Activated CD4-positive, alpha-beta T cell treated with anti-CD3 and anti-CD28 coated beads, Interleukin-2, Interleukin-6, amounts not matched to agents 100 ng/mL and 50 ng/mL, durations not matched to agents 16 hours and 8 hours (primary cell): ENCODE data around the gene SCNN1G.
A peak's percentile ranks its signal among the peaks of the same experiment; 100 is the strongest.
"Not testable (repeated sequence)": the region's sequence is repeated elsewhere in the genome, so short reads cannot be mapped to it uniquely, and the experiment has no call there.

Experiments used
- DNase-seq: peaks from one replicate; pipeline ENCODE4 v3.0.0-alpha.2; 2020

The SCNN1G gene

GRCh38 chr16:23182679-23183542, at the start of gene SCNN1G:
SCNN1G (plus strand) TSS chr16:23182745; CDS start chr16:23186272, 3,527 bp downstream.
- no peak for DNase-seq

DNA sequence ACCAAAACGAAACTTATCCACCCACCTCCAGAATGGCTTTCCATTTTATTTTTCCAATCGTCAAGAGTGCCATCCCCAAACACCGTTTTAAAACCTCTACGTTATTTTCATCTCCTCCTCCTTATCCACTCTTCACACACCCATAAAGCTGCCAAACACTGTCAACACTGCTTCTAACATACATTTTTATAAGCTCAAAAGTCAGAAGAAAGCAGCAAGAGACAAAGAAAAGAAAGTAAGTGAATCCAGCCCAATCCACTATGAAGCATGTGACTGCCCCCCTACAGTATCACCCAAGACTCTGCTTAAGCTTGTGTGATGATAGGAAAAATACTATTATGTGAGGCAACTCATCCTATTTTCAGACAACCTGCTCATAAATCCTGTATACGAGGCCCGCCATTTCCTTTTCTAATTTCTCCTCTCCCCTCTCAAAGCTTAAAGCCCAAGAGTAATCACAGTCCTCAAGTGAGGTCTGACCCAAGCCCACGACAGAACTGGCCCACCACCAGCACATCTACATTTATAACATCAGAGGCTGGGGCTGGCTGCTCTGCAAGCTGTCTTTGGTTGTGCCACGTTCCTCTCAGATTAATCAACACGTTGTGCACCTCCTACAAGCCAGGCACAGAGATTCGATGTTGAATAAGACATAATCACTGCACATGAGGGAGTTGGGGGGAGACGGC, 49.6 kb upstream of the SCNN1G start:
- DNase-seq = no peak

- no peak for DNase-seq
Measured at GRCh38 chr16:23134274-23134673, 48.3 kb upstream of the SCNN1G start.

DNA sequence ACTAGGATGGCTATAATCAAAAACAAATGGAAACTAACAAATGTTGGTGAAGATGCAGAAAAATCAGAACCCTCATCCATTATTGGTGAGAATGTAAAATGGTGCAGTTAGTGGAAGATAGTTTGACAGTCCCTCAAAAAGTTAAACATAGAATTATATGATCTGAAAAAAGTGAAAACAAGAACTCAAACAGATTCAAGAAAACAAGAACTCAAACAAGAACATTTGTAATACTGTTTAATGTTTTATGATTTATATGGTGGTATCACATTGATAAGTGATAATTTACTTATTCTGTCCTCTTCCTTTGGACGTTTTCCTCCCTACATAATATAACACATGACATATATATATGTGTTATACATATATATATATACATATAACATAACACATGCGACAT, 45.3 kb upstream of the SCNN1G start:
- DNase-seq = no peak

DNA sequence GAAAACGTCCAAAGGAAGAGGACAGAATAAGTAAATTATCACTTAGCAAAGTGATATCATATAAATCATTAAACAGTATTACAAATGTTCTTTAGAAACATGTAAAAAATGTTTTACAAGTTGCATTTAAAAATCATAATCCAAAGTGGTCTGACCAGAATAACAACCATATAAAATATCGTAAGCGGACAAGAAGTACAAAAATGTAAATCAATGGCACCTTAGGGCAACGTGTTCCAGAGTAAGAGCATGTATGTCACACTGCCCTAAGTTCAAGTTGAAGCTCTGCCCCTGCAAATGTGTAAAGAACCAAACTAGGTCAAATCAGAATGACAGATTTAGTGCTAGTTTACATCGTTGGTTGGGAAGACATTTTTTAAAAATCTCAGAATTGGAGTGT, 44.7 kb upstream of the SCNN1G start:
- no peak for DNase-seq

DNA sequence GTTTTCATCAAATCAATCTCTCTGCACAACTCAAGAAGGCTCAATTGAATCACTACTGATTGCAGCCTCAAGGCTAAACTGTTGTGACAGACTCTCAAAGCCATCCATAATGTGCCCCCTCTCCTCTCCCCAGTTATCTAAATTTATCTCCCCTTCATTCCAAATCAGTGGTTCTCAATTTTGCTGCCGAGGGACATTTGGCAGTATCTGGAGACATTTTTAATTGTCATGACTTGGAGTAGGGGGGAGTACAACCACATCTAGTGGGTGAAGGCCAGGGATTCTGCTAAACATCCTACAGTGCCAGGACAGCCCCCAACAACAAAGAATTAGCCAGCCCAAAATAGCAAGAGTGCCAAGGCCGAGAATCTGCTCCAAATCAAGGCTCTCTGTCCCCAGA, 42.4 kb upstream of the SCNN1G start:
- no peak for DNase-seq

GRCh38 chr16:23141033-23141432, 41.5 kb upstream of the SCNN1G start:
- no peak for DNase-seq

DNA sequence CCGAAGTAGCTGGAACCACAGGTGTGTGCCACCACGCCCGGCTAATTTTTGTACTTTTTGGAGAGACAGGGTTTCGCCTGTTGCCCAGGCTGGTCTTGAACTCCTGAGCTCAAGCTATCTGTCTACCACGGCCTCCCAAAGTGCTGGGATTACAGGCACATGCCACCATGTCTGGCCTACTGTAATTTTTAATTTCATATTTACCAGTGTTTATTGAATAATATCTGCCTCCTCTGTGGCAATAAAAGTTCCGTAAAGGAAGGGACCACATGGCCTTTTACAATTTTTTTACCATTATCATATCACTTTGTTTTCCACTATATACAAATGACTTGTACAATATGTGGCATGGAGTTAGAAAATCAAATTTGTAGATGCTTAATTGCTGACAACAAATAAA, 41.0 kb upstream of the SCNN1G start:
- no peak for DNase-seq

GRCh38 chr16:23141959-23142740, 40.4 kb upstream of the SCNN1G start:
- no peak for DNase-seq

DNA sequence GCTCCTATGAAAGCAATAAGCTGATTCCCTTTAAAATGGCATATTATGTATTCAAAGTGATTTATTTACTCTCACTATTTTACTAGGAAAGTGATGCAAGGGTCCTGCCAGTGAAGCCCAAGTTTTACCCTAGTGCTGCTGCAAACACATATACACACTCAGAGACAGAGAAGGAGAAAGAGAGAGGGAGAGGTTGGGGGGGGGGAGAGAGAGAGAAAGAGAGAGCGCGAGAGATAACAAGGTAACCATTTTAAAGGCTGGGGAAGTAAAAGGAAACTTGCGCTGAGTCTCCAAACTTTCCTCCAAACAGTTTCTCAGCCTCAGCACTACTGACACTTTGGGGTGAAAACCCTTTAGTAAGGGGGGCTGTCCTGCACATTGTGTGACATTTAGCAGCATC, 39.2 kb upstream of the SCNN1G start:
- DNase-seq = no peak

GRCh38 chr16:23144393-23144792, 38.2 kb upstream of the SCNN1G start:
- not testable (repeated sequence) for DNase-seq

GRCh38 chr16:23145186-23145585, 37.4 kb upstream of the SCNN1G start:
- DNase-seq = no peak

GRCh38 chr16:23145608-23146007, 36.9 kb upstream of the SCNN1G start:
- DNase-seq = no peak

DNA sequence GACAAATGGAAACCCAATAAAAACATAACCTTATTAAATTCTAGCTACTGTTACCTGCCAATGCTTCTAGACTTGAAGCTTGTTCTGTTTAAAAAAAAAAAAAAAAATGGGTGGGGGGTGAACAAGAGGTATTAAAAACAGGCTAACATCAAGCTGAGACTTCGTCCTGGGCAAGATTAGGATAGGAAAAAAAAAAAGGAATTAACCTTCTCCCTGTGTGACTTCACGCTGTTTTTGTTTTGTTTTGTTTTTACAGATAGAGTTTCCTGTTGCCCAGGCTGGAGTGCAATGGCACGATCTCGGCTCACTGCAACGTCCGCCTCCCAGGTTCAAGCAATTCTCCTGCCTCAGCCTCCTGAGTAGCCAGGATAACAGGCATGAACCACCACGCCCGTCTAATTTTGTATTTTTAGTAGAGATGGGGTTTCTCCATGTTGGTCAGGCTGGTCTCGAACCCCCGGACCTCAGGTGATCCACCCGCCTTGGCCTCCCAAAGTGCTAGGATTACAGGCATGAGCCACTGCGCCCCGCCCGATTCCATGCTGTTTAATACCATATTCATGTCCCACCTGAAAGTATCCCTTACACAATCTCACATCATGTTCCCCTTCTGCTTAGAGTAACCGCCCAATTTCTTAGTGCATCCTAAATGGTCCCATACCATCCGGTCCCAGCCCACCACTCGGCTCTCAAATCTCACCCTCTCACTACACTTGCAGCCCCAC, 35.5 kb upstream of the SCNN1G start:
- DNase-seq = no peak

- DNase-seq = no peak
Measured at GRCh38 chr16:23147666-23148065, 34.9 kb upstream of the SCNN1G start.

GRCh38 chr16:23148166-23148512, 34.4 kb upstream of the SCNN1G start:
- peak; percentile 5 for DNase-seq

DNA sequence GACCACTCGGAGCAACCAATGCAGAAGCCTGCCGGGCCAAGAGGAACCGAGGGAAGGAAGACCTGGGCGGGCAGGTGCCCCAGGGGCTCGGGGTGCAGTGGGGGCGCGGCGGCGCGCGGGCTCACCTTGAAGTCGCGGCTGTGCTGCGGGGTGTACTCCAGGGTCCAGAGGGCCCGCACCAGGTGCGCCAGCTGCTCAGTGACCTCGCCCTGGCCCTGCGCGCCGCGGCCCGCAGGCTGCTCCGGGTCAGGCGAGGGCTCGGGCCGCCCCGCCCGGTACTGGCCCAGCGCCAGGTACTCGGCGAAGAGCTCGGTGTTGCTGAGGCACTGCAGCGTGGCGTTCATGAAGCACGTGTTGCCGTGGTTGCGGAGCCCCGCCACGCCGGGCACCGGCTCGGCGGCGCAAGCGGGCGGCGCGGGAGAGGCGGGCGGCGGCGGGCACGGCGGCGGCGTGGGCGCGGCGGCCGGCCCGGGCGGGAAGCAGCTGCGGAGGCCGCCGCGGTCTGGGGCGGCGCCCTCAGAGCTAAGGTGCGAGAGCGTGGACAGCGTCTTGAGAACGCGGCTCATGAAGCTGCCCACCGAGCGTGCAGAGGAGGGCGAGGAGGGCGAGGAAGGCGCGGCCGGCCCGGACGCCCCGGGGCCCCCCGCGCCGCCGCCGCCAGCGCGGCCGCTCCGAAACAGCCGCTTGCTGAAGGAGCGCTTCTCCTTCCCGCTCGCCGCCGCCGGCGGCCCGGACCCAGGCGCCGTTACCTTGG, 33.9 kb upstream of the SCNN1G start:
- DNase-seq = peak; percentile 43

DNA sequence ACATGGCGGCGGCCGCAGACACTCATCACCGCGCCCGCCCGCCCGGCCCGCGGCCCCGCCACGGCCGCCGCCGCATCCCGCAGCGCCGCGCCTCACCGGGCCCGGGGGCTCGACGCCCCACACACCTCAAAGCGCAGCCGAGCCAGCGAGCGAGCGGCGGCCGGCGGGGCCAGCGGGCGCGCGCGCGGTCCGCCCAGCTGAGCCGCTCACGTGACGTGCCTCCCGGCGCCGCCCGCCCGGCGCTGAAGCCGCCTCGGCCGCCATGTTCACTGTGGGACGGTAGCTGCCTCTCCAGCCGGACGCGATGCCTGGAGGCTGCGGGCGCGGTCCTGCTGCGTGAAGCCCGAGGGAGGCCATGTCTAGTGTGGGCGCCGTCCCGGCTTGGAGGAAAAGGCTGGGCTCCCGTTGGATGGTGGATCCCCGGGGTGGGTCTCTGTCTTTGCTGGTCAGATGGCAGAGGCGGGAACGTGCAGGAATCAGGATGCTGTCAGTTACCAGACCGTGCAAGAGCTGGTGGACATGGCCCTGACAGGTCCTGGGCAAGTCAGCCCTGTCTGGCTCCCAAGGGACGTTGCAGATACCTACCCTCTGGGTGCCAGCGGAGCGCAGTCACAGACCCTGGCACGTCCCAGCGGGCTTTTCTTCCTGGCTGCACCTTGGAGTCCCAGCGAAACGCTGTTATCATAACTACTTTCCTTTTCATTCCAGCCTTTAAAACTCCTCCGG, 33.1 kb upstream of the SCNN1G start, which contains the start of gene USP31:
USP31 (minus strand) TSS at position 186 of the 726 bp plus-strand sequence; CDS start at position 4, 182 bp downstream.
- peak; percentile 96 for DNase-seq

DNA sequence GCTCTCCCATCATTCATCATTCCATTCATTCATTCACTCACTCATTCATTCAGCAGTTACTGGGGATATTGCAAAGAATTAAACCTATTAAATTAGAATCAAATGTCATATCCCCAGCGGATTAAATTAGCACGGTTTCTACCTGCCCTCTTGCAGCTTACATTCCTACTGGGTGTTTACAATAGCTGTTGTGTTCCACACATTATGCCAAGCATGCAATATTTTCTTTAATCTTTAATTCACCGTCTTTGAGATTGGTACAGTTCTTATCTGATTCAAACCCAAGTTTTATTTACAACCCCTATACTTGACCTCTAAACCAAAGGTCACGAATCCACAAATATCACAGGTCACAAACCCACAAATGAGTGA, 32.6 kb upstream of the SCNN1G start:
- no peak for DNase-seq

- DNase-seq = no peak
Measured at GRCh38 chr16:23152386-23153178, 30.0 kb upstream of the SCNN1G start.
